ENCODE measurements around the gene ATOH1.
A peak's percentile ranks its signal among the peaks of the same experiment; 100 is the strongest.

Gene ATOH1

GRCh38 chr4:93791570-93792195 is 36.9 kb upstream of the ATOH1 start:
- no peak overlapping the region for H3K27ac ChIP-seq
- DNase-seq (ENCODE audit: low spot score), result peak; percentile 44
- CTCF ChIA-PET, result interaction anchor here (0.6 to 1.0 kb wide), 9 partner anchors 24 to 604 kb away, joined by 3 to 7 read pairs (median 4); no protein-coding TSS in a partner anchor
- POLR2A ChIA-PET (ENCODE audit: low non-redundant PET), result no interaction called here
- peak; percentile 85 for TF ChIP-seq CTCF (conservative IDR thresholded peaks at IDR 0.05; ENCODE audit: low read depth)

GRCh38 chr4:93802045-93802444 is 26.5 kb upstream of the ATOH1 start:
- ChIA-PET POLR2A (ENCODE audit: low non-redundant PET) (no interaction called here), CTCF (interaction anchor here (0.7 kb wide), 1 partner anchor 1746 kb away, joined by 4 read pairs; no protein-coding TSS in a partner anchor)
- H3K27ac ChIP-seq, result no peak overlapping the region
- DNase-seq (ENCODE audit: low spot score), result no peak
- no peak for TF ChIP-seq CTCF (conservative IDR thresholded peaks at IDR 0.05; ENCODE audit: low read depth)

GRCh38 chr4:93809773-93810172 is 18.8 kb upstream of the ATOH1 start:
- no peak for TF ChIP-seq CTCF (conservative IDR thresholded peaks at IDR 0.05; ENCODE audit: low read depth)
- no peak for DNase-seq (ENCODE audit: low spot score)
- ChIA-PET CTCF (interaction anchor here (0.6 to 0.9 kb wide), 2 partner anchors 52 to 1875 kb away, joined by 3 to 7 read pairs; no protein-coding TSS in a partner anchor), POLR2A (ENCODE audit: low non-redundant PET) (no interaction called here)
- no peak overlapping the region for H3K27ac ChIP-seq

GRCh38 chr4:93810340-93810992 is 18.1 kb upstream of the ATOH1 start:
- DNase-seq (ENCODE audit: low spot score), result no peak
- CTCF ChIA-PET, result interaction anchor here (0.6 to 0.9 kb wide), 2 partner anchors 51 to 1875 kb away, joined by 3 to 7 read pairs; no protein-coding TSS in a partner anchor
- POLR2A ChIA-PET (ENCODE audit: low non-redundant PET), result no interaction called here
- H3K27ac ChIP-seq, result no peak overlapping the region
- TF ChIP-seq CTCF (conservative IDR thresholded peaks at IDR 0.05; ENCODE audit: low read depth), result no peak

GRCh38 chr4:93813092-93813491 is 15.5 kb upstream of the ATOH1 start:
- ChIA-PET POLR2A (ENCODE audit: low non-redundant PET) (no interaction called here), CTCF (interaction anchor here (0.6 kb wide), 2 partner anchors 355 to 407 kb away, joined by 3 read pairs; no protein-coding TSS in a partner anchor)
- DNase-seq (ENCODE audit: low spot score), result no peak
- no peak overlapping the region for H3K27ac ChIP-seq
- TF ChIP-seq CTCF (conservative IDR thresholded peaks at IDR 0.05; ENCODE audit: low read depth), result no peak

- TF ChIP-seq CTCF (conservative IDR thresholded peaks at IDR 0.05; ENCODE audit: low read depth), result no peak
- DNase-seq (ENCODE audit: low spot score), result no peak
- ChIA-PET POLR2A (ENCODE audit: low non-redundant PET) (no interaction called here), CTCF (interaction anchor here (0.6 kb wide), 1 partner anchor 1316 kb away, joined by 3 read pairs; no protein-coding TSS in a partner anchor)
- no peak overlapping the region for H3K27ac ChIP-seq
Observed at GRCh38 chr4:93814141-93814540, 14.4 kb upstream of the ATOH1 start.
